Heart right ventricle (tissue), 16 donors: Measurements from ENCODE around the gene EARS2. TPM values are rescaled to one million over a fixed set of nuclear protein-coding genes. Genes with fewer than 3 reads are reported as not detected.

ENCODE experiments used
- ATAC-seq, 8 donors: fragments of 200-7000 bp; cut with Tn5 transposase; one replicate each; pipeline ENCODE4 v1.9.1; 2020; ENCODE audit warnings: mild to moderate bottlenecking in 8 of 8, moderate library complexity in 8 of 8, moderate number of reproducible peaks in 1 of 8
- DNase-seq, 2 donors: peaks; one replicate each; pipeline ENCODE4 v3.0.0-alpha.2; 2020
- H3K27ac ChIP-seq, 10 donors: fragments of 200-600 bp; sonication (generic) in 2 of 10; one replicate each; pipeline versions ENCODE4 v1.5.0 to v1.8.0; 2020 to 2022; ENCODE audit warnings: mild to moderate bottlenecking in 3 of 10
- H3K27me3 ChIP-seq, 7 donors: fragments of 200-600 bp; one replicate each; pipeline ENCODE4 v1.8.0; 2021 to 2022; ENCODE audit warnings: mild to moderate bottlenecking in 2 of 7
- H3K36me3 ChIP-seq, 9 donors: fragments of 200-600 bp; sonication (generic) in 1 of 9; one replicate each; pipeline versions ENCODE4 v1.5.0 to v1.8.0; 2020 to 2022; ENCODE audit warnings: mild to moderate bottlenecking in 2 of 9
- H3K4me1 ChIP-seq, 9 donors: fragments of 200-600 bp; sonication (generic) in 1 of 9; one replicate each; pipeline versions ENCODE4 v1.5.0 to v1.8.0; 2020 to 2022; ENCODE audit warnings: mild to moderate bottlenecking in 4 of 9
- H3K4me3 ChIP-seq, 10 donors: fragments of 200-600 bp; sonication (generic) in 2 of 10; one replicate each; pipeline versions ENCODE4 v1.5.0 to v1.8.0; 2020 to 2022; ENCODE audit warnings: mild to moderate bottlenecking in 7 of 10, moderate library complexity in 2 of 10
- H3K9me3 ChIP-seq, 11 donors: fragments of 200-600 bp in 10 of 11; sonication (generic) in 2 of 11; one replicate each; pipeline versions ENCODE4 v1.5.0 to v1.8.0; 2013 to 2022; ENCODE audit warnings: mild to moderate bottlenecking in 2 of 11, control low read depth in 1 of 11, moderate library complexity in 1 of 11
- CTCF ChIP-seq, 9 donors: fragments of 200-600 bp; sonication (generic) in 2 of 9; IDR thresholded peaks; one replicate each; pipeline versions ENCODE4 v1.5.0 to v1.8.0; 2021 to 2022; ENCODE audit warnings: antibody characterized with exemption in 9 of 9, mild to moderate bottlenecking in 5 of 9, moderate library complexity in 1 of 9
- WGBS, 2 donors: extraction: QIAGEN DNeasy Blood & Tissue Kit; methylation state at CpG; one replicate each; pipeline ENCODE4 v1.1.7; 2013; ENCODE audit warnings: inconsistent platforms in 1 of 2; 5-methylcytosine and 5-hydroxymethylcytosine counted together
- intact Hi-C, 10 donors: fragments of 100-400 bp; cut with DNase I; formaldehyde crosslinking; loops; one replicate each; pipeline versions ENCODE4 v1.11.1 to v1.14.2; 2022
- polyA plus RNA-seq, 2 donors: library from polyadenylated mRNA; stranded (reverse); fragments of 200-250 nt; gene quantifications; one replicate each; pipeline ENCODE4 v1.2.3, GENCODE V29; 2013
- total RNA-seq, 10 donors: library from RNA; stranded (reverse); fragmentation: NEBNext Ultra II Directional in 3 of 10; extraction: Animal tissue kit (Norgen Biotek cat#: 25700) in 3 of 10; gene quantifications; one replicate each; pipeline versions ENCODE4 v1.2.1 to v1.2.4, GENCODE V29; 2021 to 2023
- donor health status: Arrhythmogenic right ventricular cardiomyopathy.
- donor health status: ischemic (EF 13 %, LVEDD 7.1; RV severe dilation, severe dysfunction).
- donor health status: healthy with polysubstance abuse.
- donor health status: DM: no; HTN: yes; CAD: no.
- donor health status: DM: no; HTN: no; CAD: no.
- donor health status: ischemic (EF 25% LVEDD 6.9; RV normal size, moderate dysfunction).
- donor health status: ischemic (EF 25% LVEDD 5.7; RV mildly dilated, moderate dysfunction).
- donor health status: healthy.
- donor health status: DM: yes; HTN: yes; CAD: no.
- donor health status: Ischemic cardiomyopathy.
- donor health status: ischemic (EF 35%, LVEDD 5.7; RV mildly dilated, moderate dysfunction).
- donor health status: nonischemic (EF 11% LVEDD 7.7; RV severe dilation, severe dysfunction).
- donor health status: DM: yes; HTN: yes; CAD: no.
- donor health status: PGD.
- donor health status: ischemic (EF 29% LVEDD 5.4; RV normal size, mild dysfunction).
- donor health status: nonischemic (EF 23%, LVEDD 6.1; RV moderate dilation, normal function).

The EARS2 gene
- total and polyA plus RNA-seq, 12 donors, result 13.7 to 28.7 (median 21.7) TPM

- no peak for TF ChIP-seq CTCF (IDR thresholded peaks at IDR 0.05)
- no peak overlapping the region for H3K4me3 ChIP-seq
- no peaks in the 10 kb centered on the region for H3K9me3 ChIP-seq
- DNase-seq, result no peak
- 88 to 91% methylated on average over 4 of the region's 4 CpGs for WGBS, 2 donors
- ATAC-seq, result peak in 3 of 8 donors; percentile 16 to 49 (median 29)
- H3K36me3 ChIP-seq, result peaks cover 0 to 37% (median 0%) of the 10 kb centered on the region in 9 donors
- intact Hi-C loops, result no loop called here
- no peaks in the 10 kb centered on the region for H3K27me3 ChIP-seq
- H3K27ac ChIP-seq, result peak overlapping the region in 1 of 10 donors; percentile 34
- peaks cover 0 to 40% (median 0%) of the 10 kb centered on the region in 9 donors for H3K4me1 ChIP-seq
Measured at GRCh38 chr16:23516366-23517137, 40.6 kb downstream of the EARS2 start.

- Histone ChIP-seq H3K27me3 (no peaks in the 10 kb centered on the region), H3K4me1 (peaks cover 0 to 36% (median 0%) of the 10 kb centered on the region in 9 donors), H3K36me3 (peaks cover 0 to 31% (median 0%) of the 10 kb centered on the region in 9 donors), H3K4me3 (no peak overlapping the region), H3K27ac (no peak overlapping the region), H3K9me3 (no peaks in the 10 kb centered on the region)
- intact Hi-C loops, result no loop called here
- ATAC-seq, result no peak
- WGBS, 2 donors, result 96 to 97% methylated on average over 5 of the region's 5 CpGs
- TF ChIP-seq CTCF (IDR thresholded peaks at IDR 0.05), result no peak
- DNase-seq, result no peak
Measured at GRCh38 chr16:23515881-23516280, 41.3 kb downstream of the EARS2 start.

- peaks cover 0 to 25% (median 4%) of the 10 kb centered on the region in 9 donors for H3K4me1 ChIP-seq
- H3K4me3 ChIP-seq, result no peak overlapping the region
- intact Hi-C loops, result no loop called here
- WGBS, 2 donors, result 85 to 88% methylated on average over 7 of the region's 7 CpGs
- no peak for ATAC-seq
- no peak for TF ChIP-seq CTCF (IDR thresholded peaks at IDR 0.05)
- no peak for DNase-seq
- no peaks in the 10 kb centered on the region for H3K27me3 ChIP-seq
- peaks cover 0 to 20% (median 0%) of the 10 kb centered on the region in 9 donors for H3K36me3 ChIP-seq
- H3K27ac ChIP-seq, result no peak overlapping the region
- no peaks in the 10 kb centered on the region for H3K9me3 ChIP-seq
Measured at GRCh38 chr16:23514381-23515152, 42.6 kb downstream of the EARS2 start.

- Histone ChIP-seq H3K27ac (no peak overlapping the region), H3K4me1 (peaks cover 5 to 31% (median 17%) of the 10 kb centered on the region in 9 donors), H3K4me3 (no peak overlapping the region), H3K27me3 (no peaks in the 10 kb centered on the region), H3K36me3 (peaks cover 0 to 14% (median 0%) of the 10 kb centered on the region in 9 donors), H3K9me3 (no peaks in the 10 kb centered on the region)
- DNase-seq (no peak), ATAC-seq (no peak)
- no peak for TF ChIP-seq CTCF (IDR thresholded peaks at IDR 0.05)
- intact Hi-C loops, result no loop called here
- WGBS, 2 donors, result 91 to 97% methylated on average over 4 of the region's 4 CpGs
Measured at GRCh38 chr16:23512168-23512695, 44.9 kb downstream of the EARS2 start.
